H9 (cell line): ENCODE data around the gene ATRNL1. TPM values are rescaled to one million over a fixed set of nuclear protein-coding genes. Genes with fewer than 3 reads are reported as not detected.

Experiments
- DNase-seq: peaks from one replicate; pipeline ENCODE4 v3.0.0-alpha.2; 2017
- H2AFZ ChIP-seq: one replicate; pipeline ENCODE4 v1.6.1; 2013; ENCODE audit warnings: mild to moderate bottlenecking, low read length, control low read depth, moderate library complexity
- H2AK5ac ChIP-seq: 2 replicates; pipeline ENCODE4 v1.6.1; 2013; ENCODE audit warnings: low read length, control low read depth, mixed read lengths; ENCODE audit not compliant: insufficient read length
- H2BK120ac ChIP-seq: one replicate; pipeline ENCODE4 v1.6.1; 2013; ENCODE audit warnings: low read depth, mild to moderate bottlenecking, low read length, control low read depth, inconsistent platforms; ENCODE audit not compliant: poor library complexity, severe bottlenecking
- H2BK12ac ChIP-seq: 2 replicates; pipeline ENCODE4 v1.6.1; 2013; ENCODE audit warnings: low read length, control low read depth, mixed read lengths, low read depth; ENCODE audit not compliant: insufficient read length
- H2BK15ac ChIP-seq: 2 replicates; pipeline ENCODE4 v1.6.1; 2013; ENCODE audit warnings: low read depth, low read length, control low read depth
- H2BK20ac ChIP-seq: one replicate; pipeline ENCODE4 v1.6.1; 2013; ENCODE audit warnings: low read depth, mild to moderate bottlenecking, low read length, control low read depth, inconsistent platforms; ENCODE audit not compliant: poor library complexity, severe bottlenecking
- H2BK5ac ChIP-seq: 2 replicates; pipeline ENCODE4 v1.6.1; 2013; ENCODE audit warnings: low read length, control low read depth, mixed read lengths; ENCODE audit not compliant: insufficient read length
- H3K14ac ChIP-seq: 2 replicates; pipeline ENCODE4 v1.6.1; 2013; ENCODE audit warnings: low read length, control low read depth; ENCODE audit not compliant: insufficient read depth
- H3K18ac ChIP-seq: 2 replicates; pipeline ENCODE4 v1.6.1; 2013; ENCODE audit warnings: low read depth, mild to moderate bottlenecking, mixed read lengths, low read length, control low read depth; ENCODE audit not compliant: insufficient read length
- H3K23ac ChIP-seq: 2 replicates; pipeline ENCODE4 v1.6.1; 2013; ENCODE audit warnings: low read length, control low read depth, mixed read lengths, low read depth; ENCODE audit not compliant: insufficient read length
- H3K23me2 ChIP-seq: 2 replicates; pipeline ENCODE4 v1.6.1; 2013; ENCODE audit warnings: low read depth, mild to moderate bottlenecking, mixed read lengths, low read length, control low read depth; ENCODE audit not compliant: insufficient read length, poor library complexity, severe bottlenecking
- H3K27ac ChIP-seq: 2 replicates; pipeline ENCODE4 v1.5.1; 2013; ENCODE audit warnings: low read length, control low read depth, mixed read lengths, low read depth; ENCODE audit not compliant: insufficient read length
- H3K27me3 ChIP-seq: 2 replicates; pipeline ENCODE4 v1.6.1; 2013; ENCODE audit warnings: low read length, control low read depth, inconsistent platforms; ENCODE audit not compliant: insufficient read depth
- H3K4ac ChIP-seq: 2 replicates; pipeline ENCODE4 v1.6.1; 2013; ENCODE audit warnings: low read depth, mild to moderate bottlenecking, control low read depth, inconsistent platforms, low read length, moderate library complexity
- H3K4me1 ChIP-seq: 2 replicates; pipeline ENCODE4 v1.6.1; 2013; ENCODE audit warnings: low read length, control low read depth, inconsistent platforms; ENCODE audit not compliant: insufficient read depth
- H3K4me2 ChIP-seq: 2 replicates; pipeline ENCODE4 v1.6.1; 2013; ENCODE audit warnings: low read length, control low read depth, mixed read lengths; ENCODE audit not compliant: insufficient read length, insufficient read depth
- H3K56ac ChIP-seq: 2 replicates; pipeline ENCODE4 v1.6.1; 2013; ENCODE audit warnings: low read depth, mild to moderate bottlenecking, mixed read lengths, low read length, control low read depth; ENCODE audit not compliant: insufficient read length
- H3K79me1 ChIP-seq: 2 replicates; pipeline ENCODE4 v1.6.1; 2013; ENCODE audit warnings: low read depth, mild to moderate bottlenecking, moderate library complexity, low read length, control low read depth, inconsistent platforms; ENCODE audit not compliant: insufficient read depth, poor library complexity, severe bottlenecking
- H3K79me2 ChIP-seq: 2 replicates; pipeline ENCODE4 v1.6.1; 2013; ENCODE audit warnings: low read length, control low read depth, inconsistent platforms; ENCODE audit not compliant: insufficient read depth
- H3K9ac ChIP-seq: 2 replicates; pipeline ENCODE4 v1.6.1; 2013; ENCODE audit warnings: low read length, control low read depth, mixed read lengths; ENCODE audit not compliant: insufficient read length; ENCODE audit errors: extremely low read depth
- H3K9me3 ChIP-seq: one replicate; pipeline ENCODE4 v1.6.1; 2013; ENCODE audit warnings: low read depth, low read length, inconsistent platforms; ENCODE audit not compliant: control insufficient read depth
- H3T11ph ChIP-seq: one replicate; pipeline ENCODE4 v1.6.1; 2013; ENCODE audit warnings: mild to moderate bottlenecking, low read length, control low read depth, inconsistent platforms
- H4K20me1 ChIP-seq: one replicate; pipeline ENCODE4 v1.6.1; 2013; ENCODE audit not compliant: control insufficient read depth, insufficient read length, insufficient read depth
- H4K5ac ChIP-seq: 2 replicates; pipeline ENCODE4 v1.6.1; 2013; ENCODE audit warnings: low read depth, mild to moderate bottlenecking, mixed read lengths, low read length, control low read depth; ENCODE audit not compliant: insufficient read length
- H4K8ac ChIP-seq: replicated peaks from 2 replicates; pipeline ENCODE4 v1.6.1; 2013; ENCODE audit warnings: low read length, control low read depth, mixed read lengths, low read depth; ENCODE audit not compliant: insufficient read length
- H4K91ac ChIP-seq: 2 replicates; pipeline ENCODE4 v1.6.1; 2013; ENCODE audit warnings: low read depth, mild to moderate bottlenecking, moderate library complexity, mixed read lengths, low read length, control low read depth; ENCODE audit not compliant: insufficient read length
- H3K27ac Mint-ChIP-seq, 3 experiments: 2 replicates in 2 of 3; 3 replicates in 1 of 3; pipeline ENCODE4 v1.8.0; 2020 to 2021; ENCODE audit warnings: mixed read lengths in 3 of 3, mild to moderate bottlenecking in 1 of 3, moderate library complexity in 1 of 3
- H3K27me3 Mint-ChIP-seq: 2 replicates; pipeline ENCODE4 v1.8.0; 2021; ENCODE audit warnings: low read depth, mild to moderate bottlenecking, moderate library complexity, mixed read lengths
- H3K36me3 Mint-ChIP-seq, 3 experiments: 2 replicates in 2 of 3; 3 replicates in 1 of 3; pipeline ENCODE4 v1.8.0; 2020 to 2021; ENCODE audit warnings: low read depth in 3 of 3, mixed read lengths in 3 of 3; ENCODE audit not compliant: insufficient read depth in 1 of 3
- H3K4me1 Mint-ChIP-seq, 2 experiments: 2 replicates each; pipeline ENCODE4 v1.8.0; 2020; ENCODE audit warnings: mixed read lengths in 2 of 2
- H3K4me3 Mint-ChIP-seq, 2 experiments: 2 replicates in 1 of 2; 3 replicates in 1 of 2; pipeline ENCODE4 v1.8.0; 2020 to 2021; ENCODE audit warnings: mild to moderate bottlenecking in 2 of 2, mixed read lengths in 2 of 2, moderate library complexity in 1 of 2
- H3K9me3 Mint-ChIP-seq, 2 experiments: 2 replicates in 1 of 2; 3 replicates in 1 of 2; pipeline ENCODE4 v1.8.0; 2020; ENCODE audit warnings: mild to moderate bottlenecking in 2 of 2, mixed read lengths in 2 of 2, moderate library complexity in 1 of 2
- CTCF ChIP-seq: fragments of 200-600 bp; sonication (generic); conservative IDR thresholded peaks from 3 replicates; pipeline ENCODE4 v1.8.0; 2021; ENCODE audit warnings: antibody characterized with exemption, mild to moderate bottlenecking
- WGBS: extraction: QIAGEN DNeasy Blood & Tissue Kit; methylation state at CpG from one replicate; pipeline ENCODE4 v1.1.7; 2013; ENCODE audit warnings: missing lambda C conversion rate, low lambda C conversion rate, mixed read lengths; ENCODE audit not compliant: insufficient read length; ENCODE audit errors: extremely low coverage; 5-methylcytosine and 5-hydroxymethylcytosine counted together
- total RNA-seq: library from RNA; stranded (reverse); gene quantifications from 2 replicates; pipeline ENCODE4 v1.2.1, GENCODE V29; 2021

Gene ATRNL1
- total RNA-seq, 1 experiment from 2014 or later: 9.2 TPM

DNA sequence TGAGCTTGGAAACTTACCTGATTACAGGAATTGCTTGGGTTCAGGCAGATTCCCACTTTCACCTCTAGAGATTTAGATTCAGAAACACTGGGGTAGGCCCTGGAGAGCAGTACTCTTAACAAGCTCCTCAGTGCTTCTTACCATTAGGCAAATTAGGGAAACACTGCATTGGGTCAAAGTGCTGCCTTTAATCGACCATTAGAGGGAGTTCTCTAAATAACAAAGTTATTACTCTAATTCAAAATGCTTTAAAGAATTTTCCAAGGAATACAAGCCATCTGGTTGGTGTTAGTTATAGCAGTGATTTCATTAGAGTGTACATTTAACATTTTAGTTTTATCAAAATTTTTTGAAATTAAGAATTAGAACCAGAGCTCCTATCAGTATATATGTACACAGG is 855.3 kb downstream of the ATRNL1 start:
- H4K5ac ChIP-seq: no peak overlapping the region
- no peaks in the 10 kb centered on the region for H4K20me1 ChIP-seq
- no peak overlapping the region for H2BK15ac ChIP-seq
- H2AK5ac ChIP-seq: no peak overlapping the region
- no peak overlapping the region for H3K27ac ChIP-seq
- no peak overlapping the region for H2BK120ac ChIP-seq
- Mint-ChIP-seq H3K9me3 (no peaks in the 10 kb centered on the region), H3K27ac (no peak overlapping the region), H3K27me3 (no peaks in the 10 kb centered on the region), H3K4me1 (peaks cover 16 to 19% of the 10 kb centered on the region in 2 experiments), H3K4me3 (no peak overlapping the region), H3K36me3 (no peaks in the 10 kb centered on the region)
- no peak overlapping the region for H3T11ph ChIP-seq
- H4K91ac ChIP-seq: no peak overlapping the region
- no peak for DNase-seq
- no peak overlapping the region for H2AFZ ChIP-seq
- no peaks in the 10 kb centered on the region for H3K79me2 ChIP-seq
- no peak overlapping the region for H3K18ac ChIP-seq
- H3K4me2 ChIP-seq: no peak overlapping the region
- no peak overlapping the region for H3K4ac ChIP-seq
- H3K9ac ChIP-seq: no peak overlapping the region
- no peak overlapping the region for H3K56ac ChIP-seq
- no peaks in the 10 kb centered on the region for H3K9me3 ChIP-seq
- no peaks in the 10 kb centered on the region for H3K4me1 ChIP-seq
- no peaks in the 10 kb centered on the region for H3K23me2 ChIP-seq
- no peak overlapping the region for H3K23ac ChIP-seq
- H3K79me1 ChIP-seq: no peaks in the 10 kb centered on the region
- no peak overlapping the region for H2BK12ac ChIP-seq
- TF ChIP-seq CTCF: peak; percentile 67
- H3K27me3 ChIP-seq: no peaks in the 10 kb centered on the region
- no peak overlapping the region for H3K14ac ChIP-seq
- H2BK20ac ChIP-seq: no peak overlapping the region
- no peak overlapping the region for H4K8ac ChIP-seq
- no peak overlapping the region for H2BK5ac ChIP-seq
- no CpG with 5 or more reads among the region's 1 CpG for WGBS
